H9 (cell line): ENCODE results near the gene ZNF362. TPM values are rescaled to one million over a fixed set of nuclear protein-coding genes. Genes with fewer than 3 reads are reported as not detected.

Source experiments
- DNase-seq: peaks from one replicate; pipeline ENCODE4 v3.0.0-alpha.2; 2017
- H2AFZ ChIP-seq: one replicate; pipeline ENCODE4 v1.6.1; 2013; ENCODE audit warnings: mild to moderate bottlenecking, low read length, control low read depth, moderate library complexity
- H2AK5ac ChIP-seq: 2 replicates; pipeline ENCODE4 v1.6.1; 2013; ENCODE audit warnings: low read length, control low read depth, mixed read lengths; ENCODE audit not compliant: insufficient read length
- H2BK120ac ChIP-seq: one replicate; pipeline ENCODE4 v1.6.1; 2013; ENCODE audit warnings: low read depth, mild to moderate bottlenecking, low read length, control low read depth, inconsistent platforms; ENCODE audit not compliant: poor library complexity, severe bottlenecking
- H2BK12ac ChIP-seq: 2 replicates; pipeline ENCODE4 v1.6.1; 2013; ENCODE audit warnings: low read length, control low read depth, mixed read lengths, low read depth; ENCODE audit not compliant: insufficient read length
- H2BK15ac ChIP-seq: 2 replicates; pipeline ENCODE4 v1.6.1; 2013; ENCODE audit warnings: low read depth, low read length, control low read depth
- H2BK20ac ChIP-seq: one replicate; pipeline ENCODE4 v1.6.1; 2013; ENCODE audit warnings: low read depth, mild to moderate bottlenecking, low read length, control low read depth, inconsistent platforms; ENCODE audit not compliant: poor library complexity, severe bottlenecking
- H2BK5ac ChIP-seq: 2 replicates; pipeline ENCODE4 v1.6.1; 2013; ENCODE audit warnings: low read length, control low read depth, mixed read lengths; ENCODE audit not compliant: insufficient read length
- H3K14ac ChIP-seq: 2 replicates; pipeline ENCODE4 v1.6.1; 2013; ENCODE audit warnings: low read length, control low read depth; ENCODE audit not compliant: insufficient read depth
- H3K18ac ChIP-seq: 2 replicates; pipeline ENCODE4 v1.6.1; 2013; ENCODE audit warnings: low read depth, mild to moderate bottlenecking, mixed read lengths, low read length, control low read depth; ENCODE audit not compliant: insufficient read length
- H3K23ac ChIP-seq: 2 replicates; pipeline ENCODE4 v1.6.1; 2013; ENCODE audit warnings: low read length, control low read depth, mixed read lengths, low read depth; ENCODE audit not compliant: insufficient read length
- H3K23me2 ChIP-seq: 2 replicates; pipeline ENCODE4 v1.6.1; 2013; ENCODE audit warnings: low read depth, mild to moderate bottlenecking, mixed read lengths, low read length, control low read depth; ENCODE audit not compliant: insufficient read length, poor library complexity, severe bottlenecking
- H3K27ac ChIP-seq: 2 replicates; pipeline ENCODE4 v1.5.1; 2013; ENCODE audit warnings: low read length, control low read depth, mixed read lengths, low read depth; ENCODE audit not compliant: insufficient read length
- H3K27me3 ChIP-seq: 2 replicates; pipeline ENCODE4 v1.6.1; 2013; ENCODE audit warnings: low read length, control low read depth, inconsistent platforms; ENCODE audit not compliant: insufficient read depth
- H3K4ac ChIP-seq: 2 replicates; pipeline ENCODE4 v1.6.1; 2013; ENCODE audit warnings: low read depth, mild to moderate bottlenecking, control low read depth, inconsistent platforms, low read length, moderate library complexity
- H3K4me1 ChIP-seq: 2 replicates; pipeline ENCODE4 v1.6.1; 2013; ENCODE audit warnings: low read length, control low read depth, inconsistent platforms; ENCODE audit not compliant: insufficient read depth
- H3K4me2 ChIP-seq: 2 replicates; pipeline ENCODE4 v1.6.1; 2013; ENCODE audit warnings: low read length, control low read depth, mixed read lengths; ENCODE audit not compliant: insufficient read length, insufficient read depth
- H3K56ac ChIP-seq: 2 replicates; pipeline ENCODE4 v1.6.1; 2013; ENCODE audit warnings: low read depth, mild to moderate bottlenecking, mixed read lengths, low read length, control low read depth; ENCODE audit not compliant: insufficient read length
- H3K79me1 ChIP-seq: 2 replicates; pipeline ENCODE4 v1.6.1; 2013; ENCODE audit warnings: low read depth, mild to moderate bottlenecking, moderate library complexity, low read length, control low read depth, inconsistent platforms; ENCODE audit not compliant: insufficient read depth, poor library complexity, severe bottlenecking
- H3K79me2 ChIP-seq: 2 replicates; pipeline ENCODE4 v1.6.1; 2013; ENCODE audit warnings: low read length, control low read depth, inconsistent platforms; ENCODE audit not compliant: insufficient read depth
- H3K9ac ChIP-seq: 2 replicates; pipeline ENCODE4 v1.6.1; 2013; ENCODE audit warnings: low read length, control low read depth, mixed read lengths; ENCODE audit not compliant: insufficient read length; ENCODE audit errors: extremely low read depth
- H3K9me3 ChIP-seq: one replicate; pipeline ENCODE4 v1.6.1; 2013; ENCODE audit warnings: low read depth, low read length, inconsistent platforms; ENCODE audit not compliant: control insufficient read depth
- H3T11ph ChIP-seq: one replicate; pipeline ENCODE4 v1.6.1; 2013; ENCODE audit warnings: mild to moderate bottlenecking, low read length, control low read depth, inconsistent platforms
- H4K20me1 ChIP-seq: one replicate; pipeline ENCODE4 v1.6.1; 2013; ENCODE audit not compliant: control insufficient read depth, insufficient read length, insufficient read depth
- H4K5ac ChIP-seq: 2 replicates; pipeline ENCODE4 v1.6.1; 2013; ENCODE audit warnings: low read depth, mild to moderate bottlenecking, mixed read lengths, low read length, control low read depth; ENCODE audit not compliant: insufficient read length
- H4K8ac ChIP-seq: replicated peaks from 2 replicates; pipeline ENCODE4 v1.6.1; 2013; ENCODE audit warnings: low read length, control low read depth, mixed read lengths, low read depth; ENCODE audit not compliant: insufficient read length
- H4K91ac ChIP-seq: 2 replicates; pipeline ENCODE4 v1.6.1; 2013; ENCODE audit warnings: low read depth, mild to moderate bottlenecking, moderate library complexity, mixed read lengths, low read length, control low read depth; ENCODE audit not compliant: insufficient read length
- H3K27ac Mint-ChIP-seq, 3 experiments: 2 replicates in 2 of 3; 3 replicates in 1 of 3; pipeline ENCODE4 v1.8.0; 2020 to 2021; ENCODE audit warnings: mixed read lengths in 3 of 3, mild to moderate bottlenecking in 1 of 3, moderate library complexity in 1 of 3
- H3K27me3 Mint-ChIP-seq: 2 replicates; pipeline ENCODE4 v1.8.0; 2021; ENCODE audit warnings: low read depth, mild to moderate bottlenecking, moderate library complexity, mixed read lengths
- H3K36me3 Mint-ChIP-seq, 3 experiments: 2 replicates in 2 of 3; 3 replicates in 1 of 3; pipeline ENCODE4 v1.8.0; 2020 to 2021; ENCODE audit warnings: low read depth in 3 of 3, mixed read lengths in 3 of 3; ENCODE audit not compliant: insufficient read depth in 1 of 3
- H3K4me1 Mint-ChIP-seq, 2 experiments: 2 replicates each; pipeline ENCODE4 v1.8.0; 2020; ENCODE audit warnings: mixed read lengths in 2 of 2
- H3K4me3 Mint-ChIP-seq, 2 experiments: 2 replicates in 1 of 2; 3 replicates in 1 of 2; pipeline ENCODE4 v1.8.0; 2020 to 2021; ENCODE audit warnings: mild to moderate bottlenecking in 2 of 2, mixed read lengths in 2 of 2, moderate library complexity in 1 of 2
- H3K9me3 Mint-ChIP-seq, 2 experiments: 2 replicates in 1 of 2; 3 replicates in 1 of 2; pipeline ENCODE4 v1.8.0; 2020; ENCODE audit warnings: mild to moderate bottlenecking in 2 of 2, mixed read lengths in 2 of 2, moderate library complexity in 1 of 2
- CTCF ChIP-seq: fragments of 200-600 bp; sonication (generic); conservative IDR thresholded peaks from 3 replicates; pipeline ENCODE4 v1.8.0; 2021; ENCODE audit warnings: antibody characterized with exemption, mild to moderate bottlenecking
- WGBS: extraction: QIAGEN DNeasy Blood & Tissue Kit; methylation state at CpG from one replicate; pipeline ENCODE4 v1.1.7; 2013; ENCODE audit warnings: missing lambda C conversion rate, low lambda C conversion rate, mixed read lengths; ENCODE audit not compliant: insufficient read length; ENCODE audit errors: extremely low coverage; 5-methylcytosine and 5-hydroxymethylcytosine counted together
- total RNA-seq: library from RNA; stranded (reverse); gene quantifications from 2 replicates; pipeline ENCODE4 v1.2.1, GENCODE V29; 2021

Gene ZNF362
- total RNA-seq, 1 experiment from 2014 or later: 18.7 TPM

GRCh38 chr1:33326785-33327184, 70.5 kb downstream of the ZNF362 start:
- H3K23me2 ChIP-seq: no peaks in the 10 kb centered on the region
- no peak overlapping the region for H2BK20ac ChIP-seq
- no peak overlapping the region for H2BK5ac ChIP-seq
- H3K36me3 Mint-ChIP-seq: peaks cover 7 to 54% (median 12%) of the 10 kb centered on the region in 3 experiments; a peak in 6 of 7 replicates
- no peaks in the 10 kb centered on the region for H3K79me1 ChIP-seq
- H3K9ac ChIP-seq: no peak overlapping the region
- no peaks in the 10 kb centered on the region for H3K79me2 ChIP-seq
- no peak overlapping the region for H3K27ac ChIP-seq
- no peak overlapping the region for H4K91ac ChIP-seq
- peaks cover 1% of the 10 kb centered on the region; the same call in 1 of the 2 replicates for H3K27me3 Mint-ChIP-seq
- no peak overlapping the region for H2AK5ac ChIP-seq
- H4K20me1 ChIP-seq: no peaks in the 10 kb centered on the region
- H4K5ac ChIP-seq: no peak overlapping the region
- no peak overlapping the region for H3K18ac ChIP-seq
- no peak overlapping the region for H4K8ac ChIP-seq
- H3K4me3 Mint-ChIP-seq: no peak overlapping the region
- no peak overlapping the region for H2BK12ac ChIP-seq
- H3K56ac ChIP-seq: no peak overlapping the region
- H3K4ac ChIP-seq: no peak overlapping the region
- H3K9me3 ChIP-seq: no peaks in the 10 kb centered on the region
- H3T11ph ChIP-seq: no peak overlapping the region
- no CpG with 5 or more reads among the region's 9 CpGs for WGBS
- no peak overlapping the region; a peak in 1 of 7 replicates for H3K27ac Mint-ChIP-seq
- no peak overlapping the region for H2BK15ac ChIP-seq
- H3K4me2 ChIP-seq: no peak overlapping the region
- H3K9me3 Mint-ChIP-seq: no peaks in the 10 kb centered on the region
- no peak for TF ChIP-seq CTCF
- no peak overlapping the region for H3K23ac ChIP-seq
- no peak overlapping the region for H2AFZ ChIP-seq
- H3K14ac ChIP-seq: no peak overlapping the region
- H3K4me1 ChIP-seq: no peaks in the 10 kb centered on the region
- H2BK120ac ChIP-seq: no peak overlapping the region
- DNase-seq: no peak
- H3K27me3 ChIP-seq: no peaks in the 10 kb centered on the region
- peaks cover 0 to 5% of the 10 kb centered on the region in 2 experiments; a peak in 2 of 4 replicates for H3K4me1 Mint-ChIP-seq
